Kidney glomerular epithelial cell (primary cell): ENCODE results near the gene NTM.
A peak's percentile ranks its signal among the peaks of the same experiment; 100 is the strongest.

Source experiments
- DNase-seq: peaks from one replicate; lab custom pipeline; 2025; lab: John Stamatoyannopoulos, UW

Gene NTM

GRCh38 chr11:131601586-131601985 is 231.2 kb downstream of the NTM start:
- DNase-seq: no peak

- no peak for DNase-seq
Measured at GRCh38 chr11:131602431-131602830, 232.0 kb downstream of the NTM start.

DNA sequence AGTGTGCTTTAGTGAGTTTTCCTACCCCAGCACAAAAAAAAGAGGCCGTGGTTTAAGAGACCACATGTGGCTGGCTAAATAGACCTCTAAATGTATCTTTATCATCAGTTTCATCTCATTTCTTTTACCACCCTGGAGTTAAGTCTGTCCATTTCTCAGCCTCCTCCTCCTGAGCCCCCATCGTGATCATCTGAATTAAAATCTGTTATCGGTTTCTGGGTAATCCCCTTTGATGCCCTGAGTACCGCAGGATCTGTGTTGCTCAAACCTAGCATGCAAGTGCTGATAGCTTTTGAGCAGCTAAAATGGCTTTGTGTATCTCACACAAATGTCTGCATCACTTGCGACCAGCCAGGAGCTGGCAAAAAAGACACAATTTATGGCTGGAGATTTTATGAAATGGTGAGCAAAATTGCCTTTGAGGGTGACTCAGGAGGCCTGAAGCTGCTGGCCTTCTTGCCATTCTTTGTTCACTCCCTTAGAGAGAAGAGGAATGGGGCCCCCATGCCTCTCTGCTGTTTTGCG is 236.5 kb downstream of the NTM start:
- no peak for DNase-seq

DNA sequence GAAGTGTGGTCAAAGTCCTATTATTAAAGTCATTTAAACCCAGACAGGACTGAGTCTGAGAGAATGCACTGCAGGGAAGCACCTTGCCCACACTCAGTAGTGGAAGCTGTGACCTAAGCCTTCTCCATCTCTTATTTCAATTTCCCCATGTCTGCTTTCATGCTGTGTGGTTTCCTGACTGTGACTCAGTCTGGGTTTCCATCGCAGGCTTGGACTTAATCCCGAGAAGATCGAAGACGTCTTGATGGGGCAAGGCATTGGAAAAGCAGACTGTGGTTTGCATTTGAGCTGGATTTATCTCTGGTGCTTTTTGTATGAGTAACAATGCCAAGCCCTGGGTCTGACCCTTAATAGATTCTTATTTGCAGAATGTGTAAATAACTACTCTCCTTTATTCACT is 238.9 kb downstream of the NTM start:
- no peak for DNase-seq

GRCh38 chr11:131609921-131610320 is 239.5 kb downstream of the NTM start:
- DNase-seq: no peak

- DNase-seq: no peak
Measured at GRCh38 chr11:131611322-131611721, 240.9 kb downstream of the NTM start.

DNA sequence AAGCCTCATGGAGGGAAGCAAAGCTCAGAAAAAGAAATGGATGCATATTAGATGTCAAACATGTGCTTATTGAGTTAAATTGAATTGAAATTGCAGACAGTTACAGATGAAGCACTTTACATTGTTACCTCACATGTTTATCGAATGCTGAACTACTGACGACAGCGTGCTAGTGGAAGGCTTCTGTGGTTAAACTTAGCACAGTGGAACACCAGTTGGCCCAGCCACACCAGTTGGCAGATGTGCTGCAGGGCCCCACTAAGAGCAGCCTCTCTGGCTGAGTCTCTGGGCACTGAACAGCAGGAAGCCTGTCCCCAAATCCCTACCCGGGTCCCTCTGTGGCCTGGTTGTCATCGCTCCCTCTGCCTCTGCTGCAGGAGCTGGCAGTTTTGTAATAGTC is 242.1 kb downstream of the NTM start:
- DNase-seq: no peak

DNA sequence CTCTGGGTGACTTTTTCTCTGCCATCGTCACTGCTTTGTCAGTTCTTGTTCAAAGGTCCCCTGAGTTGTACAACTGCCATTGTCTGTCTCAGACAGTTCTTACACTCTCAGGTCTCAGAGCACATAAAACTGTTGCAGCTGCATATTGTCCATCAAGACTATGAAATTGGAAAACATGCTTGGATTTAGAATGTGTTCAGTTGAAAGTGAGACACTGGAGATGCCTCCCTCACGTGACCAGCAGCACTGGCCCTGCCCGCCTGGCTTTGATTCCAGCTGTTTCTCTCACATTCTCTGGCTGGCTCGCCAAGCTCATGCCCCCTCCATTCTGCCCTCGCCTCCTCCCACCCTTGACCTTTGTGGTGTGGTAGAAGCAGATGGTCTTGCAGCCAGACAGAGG is 244.2 kb downstream of the NTM start:
- no peak for DNase-seq

GRCh38 chr11:131615611-131616010 is 245.2 kb downstream of the NTM start:
- DNase-seq: no peak

DNA sequence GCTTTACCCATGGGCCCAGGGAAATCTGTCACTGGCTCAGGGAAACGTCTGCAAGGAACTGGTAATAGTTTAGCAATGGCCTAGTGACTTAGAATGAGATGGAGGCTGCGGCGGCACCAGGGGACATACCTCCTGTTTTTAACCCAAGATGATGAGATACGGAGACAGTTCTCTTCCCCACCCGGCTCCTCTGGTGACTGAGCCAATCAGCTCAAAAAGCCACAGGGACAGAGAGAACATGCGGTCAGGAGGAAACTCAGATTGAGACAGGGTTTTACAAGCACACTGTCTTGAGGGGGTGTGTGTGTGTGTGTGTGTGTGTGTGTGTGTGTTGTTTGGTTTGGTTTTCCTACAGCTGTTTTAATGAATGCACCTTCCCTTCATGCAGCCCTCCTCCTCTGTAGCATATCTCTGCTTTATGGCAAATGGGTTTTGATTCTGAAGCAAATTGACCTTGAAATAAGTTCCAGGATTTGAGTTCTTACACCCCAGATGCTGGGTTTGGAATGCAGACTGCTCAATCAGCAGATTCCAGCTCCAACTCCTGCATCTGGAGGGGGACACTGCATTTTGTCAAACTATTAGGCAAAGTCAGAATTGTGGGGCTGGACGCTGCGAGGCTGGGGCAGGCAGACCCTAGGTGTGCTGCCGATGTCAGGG is 246.2 kb downstream of the NTM start:
- DNase-seq: no peak

GRCh38 chr11:131618201-131618600 is 247.8 kb downstream of the NTM start:
- no peak for DNase-seq

DNA sequence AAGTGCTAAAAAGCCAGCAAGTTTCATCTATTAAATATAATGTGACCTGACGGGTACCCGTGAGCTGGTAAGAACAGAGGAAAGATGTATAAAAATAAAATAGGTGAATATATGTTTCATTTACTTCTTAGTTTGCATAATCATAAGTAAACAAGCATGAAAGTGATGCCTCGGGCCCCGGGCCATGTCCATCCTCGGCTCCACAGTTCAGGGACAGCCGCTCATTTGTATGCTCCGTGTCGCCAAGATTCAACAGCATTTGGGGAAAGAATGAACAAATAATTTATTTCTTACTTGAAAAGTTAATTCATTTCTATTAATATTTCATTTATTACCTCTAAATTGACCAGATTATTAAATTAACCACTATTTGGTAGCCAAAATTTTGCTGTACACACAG is 251.8 kb downstream of the NTM start:
- DNase-seq: no peak

DNA sequence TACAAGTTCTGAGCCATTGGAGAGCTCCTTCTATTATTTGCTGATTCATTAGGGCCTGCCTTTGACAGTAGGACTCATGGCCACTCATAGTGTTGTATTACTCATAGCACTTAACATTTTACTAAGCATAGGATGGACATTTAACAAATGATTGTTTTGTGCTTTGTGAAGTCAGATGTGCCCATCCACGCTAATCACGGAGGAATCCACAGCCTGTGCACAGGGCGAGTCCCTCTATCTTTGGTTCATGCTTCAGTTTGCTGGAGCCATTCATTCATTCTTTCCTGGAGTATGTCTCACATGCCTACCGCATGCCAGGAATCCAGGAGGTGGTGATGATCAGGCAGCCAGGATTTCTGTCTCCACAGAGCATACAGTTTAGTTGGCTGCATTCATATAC is 254.1 kb downstream of the NTM start:
- peak; percentile 28 for DNase-seq

- no peak for DNase-seq
Measured at GRCh38 chr11:131626788-131627187, 256.4 kb downstream of the NTM start.

DNA sequence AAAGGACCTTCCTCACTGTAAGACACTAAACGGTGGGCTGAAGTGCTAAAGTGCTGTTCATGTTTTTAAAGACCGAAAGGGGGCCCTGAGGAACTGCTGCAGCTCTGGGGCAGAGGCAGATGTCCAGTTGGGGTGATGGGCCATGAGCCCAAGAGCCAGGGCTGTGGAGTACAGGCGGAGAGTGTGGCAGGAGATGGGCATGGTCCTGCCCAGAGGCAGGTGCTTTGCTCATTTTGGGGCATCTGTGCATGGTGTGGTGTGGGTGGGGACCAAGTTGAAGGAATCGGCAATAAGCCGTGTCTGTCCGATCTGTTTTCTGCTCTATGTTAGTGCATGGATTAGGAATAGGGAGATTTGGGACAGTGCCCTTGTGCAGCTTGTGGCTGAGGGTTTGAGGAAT is 258.3 kb downstream of the NTM start:
- DNase-seq: no peak

DNA sequence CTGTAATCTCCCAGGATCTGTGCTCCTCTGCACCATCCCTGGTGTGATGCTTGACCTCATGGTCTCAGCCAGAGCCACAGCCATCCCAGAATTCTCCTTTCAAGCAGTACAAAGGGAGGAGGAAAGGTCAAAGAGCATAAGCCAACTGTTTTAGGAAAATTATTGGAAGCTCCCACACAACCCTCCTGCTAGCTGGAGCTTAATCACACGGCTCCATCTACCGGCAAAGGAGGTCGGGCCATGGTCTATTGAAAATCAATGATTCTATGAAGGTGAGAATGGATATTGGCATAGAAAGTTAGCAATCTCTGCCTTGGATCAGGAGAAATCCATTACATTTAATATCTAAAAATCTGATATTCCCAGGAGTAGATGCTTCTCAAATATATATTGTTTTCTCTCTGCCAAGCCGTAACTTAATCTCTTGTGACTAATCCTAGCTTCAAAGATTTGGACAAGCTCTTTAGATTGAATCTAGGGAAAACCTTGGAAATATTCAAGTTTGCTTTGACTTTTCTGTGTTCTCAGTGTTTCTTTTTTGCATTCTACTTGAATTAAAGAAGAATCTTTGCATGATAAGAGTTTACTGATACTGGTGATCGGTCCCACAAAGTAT is 259.6 kb downstream of the NTM start:
- DNase-seq: no peak

GRCh38 chr11:131632971-131633370 is 262.6 kb downstream of the NTM start:
- DNase-seq: no peak

GRCh38 chr11:131633921-131634715 is 263.7 kb downstream of the NTM start:
- no peak for DNase-seq

- no peak for DNase-seq
Measured at GRCh38 chr11:131637469-131638175, 267.2 kb downstream of the NTM start.

GRCh38 chr11:131638889-131639288 is 268.5 kb downstream of the NTM start:
- DNase-seq: no peak

GRCh38 chr11:131640320-131640719 is 269.9 kb downstream of the NTM start:
- no peak for DNase-seq

GRCh38 chr11:131642756-131643531 is 272.5 kb downstream of the NTM start:
- no peak for DNase-seq
